HG03159 (cell line): ENCODE measurements around the gene FAM161B.
"Not testable (repeated sequence)": the region's sequence is repeated elsewhere in the genome, so short reads cannot be mapped to it uniquely, and the experiment has no call there.

ENCODE experiments used
- ATAC-seq: cut with Tn5 transposase; IDR thresholded peaks from one replicate; pipeline ENCODE4 v1.9.1; 2021; ENCODE audit warnings: mild to moderate bottlenecking, moderate library complexity; ENCODE audit not compliant: unreplicated experiment

FAM161B gene

DNA sequence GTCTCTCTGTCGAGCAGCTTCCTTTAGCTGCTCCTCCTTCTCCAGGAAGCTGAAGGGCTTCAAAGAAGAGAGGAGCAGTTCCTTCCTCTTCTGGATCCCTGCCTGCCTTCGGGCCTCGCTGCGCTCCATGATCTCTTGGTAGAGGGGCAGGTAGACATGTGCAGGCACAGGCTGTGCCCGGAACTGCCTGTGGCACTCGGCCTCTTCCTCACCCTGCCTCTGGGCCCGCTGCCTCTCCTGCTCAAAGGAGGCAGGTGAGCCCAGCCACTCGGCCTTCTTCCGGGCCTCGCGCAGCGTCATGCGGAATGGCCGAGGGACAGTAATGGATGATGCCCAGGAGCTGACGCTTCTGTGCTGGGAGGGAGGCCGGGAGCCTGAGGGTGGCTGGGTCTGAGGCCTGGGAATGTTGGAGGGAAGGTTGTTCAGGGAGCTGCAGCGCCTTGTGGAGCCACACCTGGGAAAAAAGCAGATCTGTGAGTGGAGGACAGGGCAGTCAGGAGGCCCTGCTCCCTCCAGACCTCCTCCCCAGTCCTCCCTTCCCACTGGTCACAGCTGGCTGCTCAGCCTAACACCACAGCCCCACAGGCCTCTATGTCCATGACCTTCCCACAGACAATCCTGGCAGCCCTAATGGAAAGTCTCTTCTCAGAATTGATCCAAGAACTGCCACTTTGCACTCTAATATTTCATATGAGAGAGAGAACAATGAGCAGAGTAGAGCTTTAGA lies 5.3 kb downstream of the FAM161B start:
- ATAC-seq: no peak

DNA sequence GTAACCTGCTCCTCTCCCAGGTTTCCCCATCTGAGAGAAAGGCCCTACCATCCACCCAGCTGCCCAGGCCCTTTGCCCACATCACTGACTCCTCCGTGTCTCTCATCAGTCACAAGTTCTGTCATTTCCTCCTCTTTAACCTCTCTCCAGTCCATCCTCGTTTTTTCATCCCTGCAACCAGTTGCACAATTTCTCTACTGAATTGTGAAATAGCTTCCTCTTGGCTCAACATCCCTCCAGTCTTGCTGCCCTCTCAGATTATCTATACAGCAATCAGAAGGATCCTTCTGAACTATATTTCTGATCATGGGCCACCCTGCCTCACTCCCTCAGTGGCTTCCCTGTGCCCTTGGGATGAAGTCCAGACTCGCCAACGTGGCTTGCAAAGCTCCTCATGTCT lies 6.8 kb downstream of the FAM161B start:
- ATAC-seq: no peak

DNA sequence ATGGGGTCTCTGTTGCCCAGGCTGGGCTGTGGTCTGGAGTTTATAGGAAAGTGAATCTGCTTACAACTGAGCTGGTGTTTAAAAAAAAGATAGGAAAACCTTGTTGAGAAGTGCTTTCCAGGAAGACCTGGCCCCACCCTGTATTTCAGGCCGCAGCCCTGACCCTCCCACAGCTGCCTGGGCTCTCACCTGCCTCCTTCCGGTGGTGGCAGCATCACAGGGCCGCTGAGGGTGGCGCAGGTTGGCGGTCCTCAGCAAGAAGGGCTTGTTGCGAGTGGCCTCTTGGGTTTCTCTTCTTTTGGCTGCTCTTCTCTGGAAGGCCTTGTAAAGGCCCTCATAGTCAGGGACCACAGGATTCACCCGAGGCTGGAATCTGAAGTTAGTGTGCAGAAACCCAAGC lies 7.7 kb downstream of the FAM161B start:
- ATAC-seq: no peak

DNA sequence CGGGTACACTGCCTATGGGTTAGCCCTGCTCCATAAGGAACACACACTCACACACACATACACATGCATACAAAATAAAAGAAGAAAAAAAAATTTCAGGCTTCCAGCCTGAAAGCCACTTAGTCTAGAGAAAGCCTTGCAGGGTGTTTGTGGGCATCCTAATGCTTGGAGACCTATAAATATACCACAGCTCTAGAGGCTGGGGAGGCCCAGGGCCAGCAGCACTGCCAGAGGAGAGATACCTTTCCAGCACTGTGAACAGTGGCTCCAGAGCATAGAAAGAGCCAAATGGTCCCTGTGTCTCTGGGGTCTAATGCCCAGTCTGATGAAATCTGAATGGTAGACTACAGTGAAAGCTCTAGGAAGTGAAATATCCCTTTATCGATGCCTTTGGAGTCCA lies 12.9 kb downstream of the FAM161B start:
- no peak for ATAC-seq

DNA sequence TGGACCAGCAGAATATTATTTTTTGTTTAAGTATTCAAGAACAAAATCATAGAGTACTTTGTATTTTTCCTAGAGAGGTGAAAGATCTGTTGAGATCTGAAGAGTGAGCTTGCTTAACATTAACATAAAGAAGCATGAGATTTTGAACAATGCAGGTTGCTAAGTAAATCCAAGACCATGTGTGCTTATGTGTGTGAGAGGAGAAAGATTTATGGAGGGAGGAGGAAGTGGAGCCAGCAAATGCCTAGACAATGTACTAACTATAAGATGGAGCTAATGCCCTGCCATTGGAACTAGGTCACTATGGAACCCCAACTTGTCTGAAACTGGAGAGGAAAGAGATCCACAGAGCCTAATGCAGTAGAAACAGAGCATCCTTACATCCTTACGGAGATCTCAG lies 13.3 kb downstream of the FAM161B start:
- no peak for ATAC-seq

DNA sequence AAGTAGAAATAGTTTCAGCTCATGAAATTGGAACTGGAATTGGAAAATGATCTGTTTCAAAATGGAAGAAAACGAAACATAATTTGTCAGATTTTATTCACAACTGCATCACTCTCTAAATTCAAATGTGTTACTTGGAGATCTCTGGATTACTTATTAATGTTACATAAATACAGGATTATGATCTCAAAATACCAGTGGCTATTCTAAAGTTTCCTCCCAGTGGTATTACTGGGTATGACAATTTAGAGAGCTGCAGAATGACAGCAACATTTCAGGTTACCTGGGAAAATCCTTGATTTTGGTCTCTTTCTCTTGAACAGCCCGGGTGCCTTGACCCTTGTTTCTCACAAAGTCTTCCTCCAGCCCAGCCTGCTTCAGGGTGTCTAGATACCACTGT lies 14.2 kb downstream of the FAM161B start:
- no peak for ATAC-seq

DNA sequence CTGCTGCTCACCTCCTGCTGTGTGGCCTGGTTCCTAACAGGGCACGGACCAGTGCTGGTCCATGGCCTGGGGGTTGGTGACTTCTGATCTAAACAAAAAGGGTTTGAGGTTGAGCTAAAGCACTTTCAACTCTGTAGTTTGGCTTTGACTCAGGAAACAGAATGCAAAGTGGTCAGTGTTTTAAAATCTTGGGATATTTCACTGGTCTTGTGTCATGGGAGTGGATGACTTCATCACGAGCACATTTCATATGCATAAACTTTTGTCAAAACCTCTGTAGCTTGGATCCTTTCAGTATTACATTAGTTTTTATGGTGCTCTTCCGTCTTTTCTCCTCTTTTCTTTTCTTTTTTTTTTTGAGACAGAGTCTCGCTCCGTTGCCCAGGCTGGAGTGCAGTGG lies 25.6 kb downstream of the FAM161B start:
- ATAC-seq: no peak

DNA sequence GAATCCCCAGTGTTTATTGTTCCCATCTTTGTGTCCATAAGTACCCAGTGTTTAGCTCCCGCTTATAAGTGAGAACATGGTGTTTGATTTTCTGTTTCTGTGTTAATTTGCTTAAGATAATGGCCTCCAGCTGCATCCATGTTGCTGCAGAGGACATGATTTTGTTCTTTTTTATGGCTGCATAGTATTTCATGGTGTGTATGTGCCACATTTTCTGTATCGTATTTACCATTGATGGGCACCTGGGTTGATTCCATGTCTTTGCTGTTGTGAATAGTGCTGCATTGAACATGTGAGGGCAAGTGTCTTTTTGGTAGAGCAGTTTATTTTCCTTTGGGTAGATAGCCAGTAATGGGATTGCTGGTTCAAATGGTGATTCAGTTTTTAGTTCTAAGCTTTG lies 30.4 kb downstream of the FAM161B start:
- not testable (repeated sequence) for ATAC-seq

DNA sequence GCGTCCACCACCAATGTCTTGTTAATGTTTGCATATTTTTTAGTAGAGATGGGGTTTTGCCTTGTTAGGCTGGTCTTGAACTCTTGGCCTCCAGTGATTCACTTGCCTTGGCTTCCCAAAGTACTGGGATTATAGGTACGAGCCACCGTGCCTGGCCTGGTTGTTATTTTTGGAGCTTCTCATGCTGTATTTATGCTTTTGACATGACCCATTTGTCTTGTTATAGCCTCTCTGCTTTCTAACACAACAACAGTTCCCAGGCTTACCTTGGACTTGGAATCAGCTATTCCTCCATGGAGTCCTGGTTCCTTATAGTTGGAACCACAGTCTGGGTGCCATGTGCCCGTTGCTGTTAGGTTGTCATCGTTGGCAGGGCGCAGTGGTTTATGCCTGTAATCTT lies 33.6 kb downstream of the FAM161B start:
- ATAC-seq: no peak

DNA sequence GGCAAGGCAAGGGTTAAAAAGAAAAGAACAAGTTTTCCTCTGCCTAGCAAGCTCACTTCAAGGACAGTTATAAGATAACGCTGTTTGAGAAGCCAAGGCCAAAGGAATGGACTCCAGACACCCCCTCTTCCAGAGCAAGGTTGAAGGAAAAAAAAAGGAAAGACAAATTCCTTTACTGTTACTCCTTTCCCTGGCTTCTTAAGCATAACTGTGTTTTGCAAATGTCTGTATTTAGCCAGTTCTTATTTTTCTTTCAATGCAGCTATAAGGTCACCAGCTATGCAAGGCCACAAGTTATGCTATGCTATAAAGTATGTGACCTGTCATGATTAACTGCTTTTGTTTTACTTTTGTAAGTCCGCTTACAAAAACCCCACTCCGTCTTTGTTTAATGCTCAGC lies 36.6 kb downstream of the FAM161B start:
- ATAC-seq: no peak

DNA sequence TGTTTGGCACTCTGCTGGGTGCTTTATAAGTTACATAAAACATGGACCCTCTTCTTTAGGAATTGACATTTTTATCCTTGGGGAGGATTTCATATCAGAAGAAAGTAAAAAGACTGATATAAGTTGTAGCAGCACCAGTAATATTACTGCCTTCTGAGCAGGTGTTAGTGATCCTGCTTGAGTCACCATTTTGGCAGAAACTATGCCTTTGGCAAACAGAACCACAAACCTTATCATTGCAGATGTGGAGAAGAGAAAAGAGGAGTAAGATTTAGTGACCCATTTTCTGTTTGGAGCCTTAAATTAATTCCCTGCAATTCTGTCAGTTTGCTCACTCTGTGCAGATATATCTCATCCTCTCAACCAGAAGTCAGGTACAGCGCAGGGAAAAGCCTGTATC lies 40.2 kb downstream of the FAM161B start:
- ATAC-seq: no peak

DNA sequence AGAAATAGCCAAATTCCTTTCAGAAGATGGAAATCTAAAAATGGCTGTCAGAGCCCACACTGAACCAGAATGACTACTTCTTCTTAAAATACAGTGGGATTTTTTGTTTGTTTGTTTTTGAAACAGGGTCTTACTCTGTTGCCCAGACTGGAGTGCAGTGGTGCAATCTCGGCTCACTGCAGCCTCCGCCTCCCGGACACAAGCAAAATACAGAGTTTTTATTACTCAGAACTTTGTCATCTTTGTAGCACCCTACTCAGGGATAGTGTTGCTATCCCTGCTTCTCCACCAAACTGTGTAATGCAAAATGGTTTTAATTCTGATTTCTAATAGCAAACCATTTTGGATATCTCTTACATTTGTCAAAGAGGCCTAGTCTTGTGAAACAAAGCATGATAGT lies 46.9 kb downstream of the FAM161B start:
- ATAC-seq: no peak

DNA sequence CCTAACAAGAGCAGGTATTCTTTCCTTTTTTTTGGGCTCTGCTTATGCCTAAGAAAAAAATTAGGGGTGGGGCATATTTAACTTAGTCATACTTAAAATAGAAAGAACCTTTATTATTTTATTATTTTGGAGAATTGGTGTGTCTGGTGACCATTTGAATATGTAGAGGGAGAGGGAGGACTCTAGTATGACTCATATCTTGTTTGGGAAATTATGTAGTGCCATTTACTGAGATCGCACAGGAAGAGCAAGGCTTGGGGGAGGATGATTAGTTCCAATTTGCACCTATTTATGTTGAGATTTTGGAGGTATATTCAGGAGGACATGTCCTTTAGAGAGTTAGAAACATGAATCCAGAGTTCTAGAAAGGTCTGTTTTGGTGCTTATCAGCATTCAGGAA lies 53.4 kb downstream of the FAM161B start:
- ATAC-seq: no peak

DNA sequence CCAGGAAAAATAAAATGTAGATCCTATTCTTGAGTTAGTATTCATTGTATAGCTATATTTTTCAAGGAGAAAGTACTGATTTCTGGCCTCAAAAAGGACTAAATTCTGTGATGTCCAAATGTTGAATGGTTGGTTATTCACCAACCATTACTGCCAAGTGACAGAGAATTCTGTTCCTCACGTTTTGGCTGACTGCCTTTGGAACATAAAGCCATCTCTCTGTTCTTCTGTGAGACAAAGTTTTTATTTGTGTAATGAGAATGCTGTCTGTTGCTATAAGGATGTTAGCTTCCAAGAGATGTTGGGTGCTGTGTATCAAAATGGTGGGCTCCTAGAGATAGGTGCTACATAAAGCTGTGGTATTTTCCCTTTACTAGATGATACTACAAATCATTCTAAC lies 54.0 kb downstream of the FAM161B start:
- ATAC-seq: no peak

DNA sequence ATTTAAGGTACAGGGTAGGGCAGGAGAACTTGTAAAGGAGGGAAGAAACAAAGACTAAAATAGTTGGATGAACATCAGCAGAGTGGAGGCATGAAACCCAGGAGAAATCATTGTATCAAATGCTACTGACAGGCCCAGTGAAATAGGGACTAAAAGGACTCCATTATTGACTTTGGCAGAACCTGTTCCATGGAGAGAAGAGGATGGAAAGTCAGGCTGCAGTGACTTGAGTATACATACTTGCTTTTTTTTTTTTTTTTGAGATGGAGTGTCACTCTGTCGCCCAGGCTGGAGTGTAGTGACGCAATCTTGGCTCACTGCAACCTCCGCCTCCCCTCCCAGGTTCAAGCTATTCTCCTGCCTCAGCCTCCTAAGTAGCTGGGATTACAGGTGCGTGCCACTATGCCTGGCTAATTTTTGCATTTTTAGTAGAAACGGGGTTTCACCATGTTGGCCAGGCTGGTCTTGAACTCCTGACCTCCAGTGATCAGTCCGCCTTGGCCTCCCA lies 55.7 kb downstream of the FAM161B start:
- ATAC-seq: not testable (repeated sequence)

DNA sequence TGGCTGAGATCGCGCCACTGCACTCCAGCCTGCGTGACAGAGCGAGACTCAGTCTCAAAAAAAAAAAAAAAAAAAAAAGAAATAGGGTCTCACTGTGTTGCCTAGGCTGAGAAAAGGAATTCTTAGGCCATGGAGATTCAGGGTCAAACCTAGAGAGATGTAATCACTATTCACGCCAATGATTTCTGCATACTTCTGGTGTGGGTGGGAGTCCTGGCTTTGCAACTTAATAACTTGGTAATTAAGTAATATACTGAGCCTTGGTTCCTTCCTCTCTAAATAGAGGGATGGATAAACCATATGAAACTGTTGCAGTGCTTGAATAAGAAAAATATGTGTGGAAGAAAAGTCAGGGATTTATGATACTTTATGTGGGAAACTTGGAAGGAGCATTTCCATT lies 60.5 kb downstream of the FAM161B start:
- no peak for ATAC-seq

DNA sequence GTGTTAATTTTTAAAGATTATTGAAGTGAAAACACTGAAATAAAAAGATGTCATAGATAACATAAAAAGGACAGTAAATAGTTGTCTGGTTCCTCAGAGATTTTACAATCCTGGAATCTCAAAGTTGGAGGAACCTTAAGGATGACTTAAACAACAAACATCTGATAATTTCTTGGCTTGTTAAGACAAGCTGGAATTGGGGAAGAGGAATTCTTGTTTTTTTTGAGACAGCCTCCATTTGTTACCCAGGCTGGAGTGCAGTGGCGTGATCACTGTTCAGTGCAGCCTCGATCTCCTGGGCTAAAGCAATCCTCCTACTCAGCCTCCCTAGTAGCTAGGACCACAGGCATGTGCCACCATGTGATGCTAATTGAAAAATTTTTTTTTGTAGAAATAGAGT lies 60.9 kb downstream of the FAM161B start:
- ATAC-seq: no peak

DNA sequence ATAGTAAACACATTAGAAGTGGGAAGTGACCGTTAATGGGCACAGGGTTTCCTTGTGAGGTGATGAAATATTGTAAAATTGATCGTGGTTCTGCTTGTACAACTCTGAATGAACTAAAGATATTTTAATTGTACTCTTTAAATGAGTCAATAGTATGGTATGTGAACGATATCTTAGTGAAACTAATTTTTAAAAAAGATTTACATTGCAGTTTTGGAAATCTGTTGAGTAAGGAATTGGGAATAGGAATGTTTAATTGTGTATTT lies 61.5 kb downstream of the FAM161B start:
- no peak for ATAC-seq

DNA sequence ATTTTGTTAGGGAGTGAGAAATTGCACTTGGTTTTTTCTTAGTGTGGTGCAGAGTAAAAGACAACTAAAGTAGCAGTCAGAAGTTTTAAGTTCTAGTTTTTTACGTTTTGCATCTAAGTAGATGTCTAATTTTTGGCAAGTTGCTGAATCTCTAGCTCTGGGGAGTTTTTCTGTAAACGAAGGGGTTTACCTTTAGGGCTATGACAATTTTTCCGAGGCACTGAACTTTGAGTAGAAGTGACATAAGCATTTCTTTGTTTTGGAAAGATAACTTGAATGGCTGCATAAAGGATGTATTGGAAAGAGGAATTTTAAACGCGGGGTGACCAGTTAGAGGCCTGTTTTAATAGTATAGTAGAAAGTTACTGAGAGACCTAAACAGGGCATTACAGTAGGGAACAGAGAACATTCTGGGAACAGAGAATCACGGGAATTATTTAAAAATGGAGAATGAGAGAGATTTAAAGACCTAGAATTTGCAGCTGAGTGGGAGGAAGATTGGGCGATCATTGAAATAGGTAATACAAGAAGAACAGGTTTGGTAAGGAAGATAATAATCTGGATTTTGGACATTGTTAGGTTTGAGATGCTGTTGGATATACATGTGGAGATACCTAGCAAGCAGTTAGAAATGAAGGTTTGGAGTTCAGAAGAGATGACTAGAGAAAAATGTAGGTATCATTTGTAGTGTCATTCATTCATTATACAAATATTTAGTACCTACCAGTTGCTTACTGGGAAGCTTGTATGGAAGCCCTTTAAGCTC lies 62.0 kb downstream of the FAM161B start:
- ATAC-seq: no peak

DNA sequence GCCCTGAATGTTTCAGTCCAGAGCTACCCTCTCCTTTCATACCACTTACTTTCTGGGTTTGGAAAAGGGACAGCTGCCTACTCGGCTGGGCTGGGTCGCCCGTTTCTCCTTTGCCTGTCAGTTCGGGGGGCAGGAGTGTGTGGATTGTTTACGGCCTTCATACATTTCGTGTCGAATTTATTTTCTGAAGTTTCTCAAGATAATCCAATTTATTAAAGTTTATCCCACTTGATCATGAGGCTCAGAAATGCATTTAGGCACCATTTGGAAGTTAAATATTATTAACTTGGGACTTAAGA lies 62.6 kb downstream of the FAM161B start:
- ATAC-seq: peak; percentile 3

DNA sequence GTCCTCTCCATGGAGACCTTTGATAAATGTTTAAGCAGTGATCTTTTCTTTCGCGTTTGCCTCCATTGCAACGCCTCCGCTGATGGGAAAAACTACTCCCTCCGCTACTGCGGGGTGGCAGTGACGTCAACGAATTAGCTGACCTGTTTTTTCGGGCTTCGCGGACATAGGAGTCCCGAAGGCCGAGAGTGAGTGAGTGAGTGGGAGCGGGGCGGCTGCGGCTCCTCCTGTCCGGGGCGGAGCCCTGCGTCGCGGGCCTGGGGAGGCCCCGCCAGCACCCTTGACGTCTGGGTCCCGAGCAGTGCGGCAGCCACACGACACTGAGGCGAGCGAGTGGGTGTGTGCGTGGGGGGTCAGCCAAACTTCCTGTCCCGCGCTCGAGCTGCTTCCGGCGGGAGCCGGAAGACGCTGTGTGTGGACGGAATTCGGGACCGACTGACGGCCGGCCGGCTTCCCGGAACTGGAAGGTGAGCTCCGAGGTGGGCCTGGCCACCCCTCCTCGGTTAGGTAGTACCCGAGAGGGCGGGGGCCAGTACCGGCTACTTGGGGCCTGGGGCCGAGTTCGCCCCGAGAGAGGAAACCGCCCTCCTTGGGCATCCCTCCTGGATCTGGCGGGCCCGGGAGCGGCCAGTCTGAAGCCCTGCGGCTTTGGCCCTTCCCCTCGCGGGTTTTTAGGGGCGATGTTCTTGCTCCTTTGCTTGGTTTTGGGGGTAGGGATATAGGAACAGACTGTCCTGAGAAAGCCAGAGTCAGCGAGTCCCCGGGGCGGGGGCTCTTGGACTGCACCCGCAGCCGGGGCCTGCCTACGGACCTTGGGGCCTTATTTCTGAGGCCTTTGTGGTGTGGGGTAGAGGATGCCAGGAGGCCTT lies 63.2 kb downstream of the FAM161B start, which contains the start of gene ZNF410:
ZNF410 (plus strand) TSS at position 411 of the 869 bp plus-strand sequence. CDS start 5,317 bp downstream, outside the sequence.
- ATAC-seq: peak; percentile 94
